ENCODE results near the gene DDX60. TPM values are rescaled to one million over a fixed set of nuclear protein-coding genes. Genes with fewer than 3 reads are reported as not detected.

Gene DDX60
- polyA plus RNA-seq, 6 donors from 2014 or later, result 9.4 to 24.7 (median 19.1) TPM

- Mint-ChIP-seq H3K36me3 (no peaks in the 10 kb centered on the region), H3K4me1 (no peaks in the 10 kb centered on the region), H3K27ac (no peak overlapping the region), H3K9me3 (no peaks in the 10 kb centered on the region), H3K4me3 (no peak overlapping the region), H3K27me3 (peaks cover 0 to 3% (median 0%) of the 10 kb centered on the region in 3 donors)
- ATAC-seq (ENCODE audit: low read depth in 2 of 2), result no peak
- no peak for DNase-seq
Observed at GRCh38 chr4:168167714-168168284, 150.8 kb downstream of the DDX60 start.

Other genes with a start within 250 kb of the DDX60 start
- not detected for gene ANXA10, start 226.2 kb downstream of the DDX60 start, polyA plus RNA-seq (ENCODE audit: low read depth in 6 of 6)
- gene DDX60L, start 161.7 kb upstream of the DDX60 start, polyA plus RNA-seq (ENCODE audit: low read depth in 6 of 6), result 10 to 100 TPM; 17.0 to 23.9 (median 22.4) TPM
- gene PALLD, start 178.3 kb upstream of the DDX60 start, polyA plus RNA-seq (ENCODE audit: low read depth in 6 of 6), result under 1 TPM in 4 of 6 donors, not detected in 2; 0.58 to 0.83 (median 0.78) TPM

Data from naive B cell (primary cell).